Loucy (cell line): Measurements from ENCODE around the gene SLC5A3.

Source experiments
- H2AFZ ChIP-seq: fragments of 200-600 bp; sonication (generic); 2 replicates; pipeline ENCODE4 v1.6.0; 2016; ENCODE audit warnings: antibody characterized with exemption, mild to moderate bottlenecking, low read length, moderate library complexity
- H3F3A ChIP-seq: fragments of 200-600 bp; 2 replicates; pipeline ENCODE4 v1.6.0; 2016; ENCODE audit warnings: antibody characterized with exemption, low read depth, mild to moderate bottlenecking
- H3K27me3 ChIP-seq: fragments of 200-600 bp; sonication (generic); 2 replicates; pipeline ENCODE4 v1.6.1; 2014; ENCODE audit warnings: low read length, mild to moderate bottlenecking; ENCODE audit not compliant: insufficient read depth, poor library complexity, severe bottlenecking
- H3K36me3 ChIP-seq: fragments of 200-600 bp; sonication (generic); 2 replicates; pipeline ENCODE4 v1.6.1; 2016; ENCODE audit warnings: low read length; ENCODE audit not compliant: insufficient read depth
- H3K4me1 ChIP-seq: fragments of 200-600 bp; sonication (generic); 2 replicates; pipeline ENCODE4 v1.5.1; 2014; ENCODE audit warnings: low read length, mild to moderate bottlenecking; ENCODE audit not compliant: insufficient read depth, poor library complexity, severe bottlenecking
- H3K4me2 ChIP-seq: fragments of 200-600 bp; sonication (generic); 2 replicates; pipeline ENCODE4 v1.6.0; 2014; ENCODE audit warnings: antibody characterized with exemption, low read length, low read depth, mild to moderate bottlenecking; ENCODE audit not compliant: poor library complexity, severe bottlenecking
- H3K4me3 ChIP-seq: fragments of 200-600 bp; sonication (generic); 2 replicates; pipeline ENCODE4 v1.5.1; 2014; ENCODE audit warnings: low read length, mild to moderate bottlenecking, mixed read lengths; ENCODE audit not compliant: poor library complexity, severe bottlenecking
- H3K79me2 ChIP-seq: fragments of 200-600 bp; sonication (generic); 2 replicates; pipeline ENCODE4 v1.6.1; 2014; ENCODE audit warnings: low read length; ENCODE audit not compliant: insufficient read depth
- H3K9ac ChIP-seq: fragments of 200-600 bp; sonication (generic); 2 replicates; pipeline ENCODE4 v1.6.0; 2014; ENCODE audit warnings: mild to moderate bottlenecking, low read depth, low read length, moderate library complexity; ENCODE audit not compliant: poor library complexity, severe bottlenecking
- H3K9me2 ChIP-seq: fragments of 200-600 bp; sonication (generic); replicated peaks from 2 replicates; pipeline ENCODE4 v1.6.1; 2016; ENCODE audit warnings: low read depth, low read length, mixed read lengths
- H3K9me3 ChIP-seq: fragments of 200-600 bp; sonication (generic); 2 replicates; pipeline ENCODE4 v1.6.1; 2014; ENCODE audit warnings: mild to moderate bottlenecking, antibody characterized with exemption, low read length, low read depth; ENCODE audit not compliant: insufficient read depth
- H4K20me1 ChIP-seq: fragments of 200-600 bp; sonication (generic); 2 replicates; pipeline ENCODE4 v1.6.0; 2014; ENCODE audit warnings: antibody characterized with exemption, low read length, mild to moderate bottlenecking; ENCODE audit not compliant: insufficient read depth, poor library complexity, severe bottlenecking
- CTCF ChIP-seq: fragments of 200-600 bp; sonication (generic); conservative IDR thresholded peaks from 2 replicates; pipeline ENCODE4 v1.5.1; 2014; ENCODE audit warnings: mild to moderate bottlenecking, antibody characterized with exemption, low read length
- EZH2phosphoT487 ChIP-seq: fragments of 200-600 bp; IDR thresholded peaks from 2 replicates; pipeline ENCODE4 v1.6.1; 2018; ENCODE audit warnings: antibody characterized with exemption, mild to moderate bottlenecking, moderate library complexity, borderline replicate concordance

The SLC5A3 gene

GRCh38 chr21:34097442-34097841, 24.1 kb downstream of the SLC5A3 start:
- no peak overlapping the region for H3K4me2 ChIP-seq
- H4K20me1 ChIP-seq = peaks cover 94% of the 10 kb centered on the region
- H3K79me2 ChIP-seq = peaks cover 100% of the 10 kb centered on the region
- peaks cover 56% of the 10 kb centered on the region; the same call in 1 of the 2 replicates for H3K36me3 ChIP-seq
- H2AFZ ChIP-seq = no peak overlapping the region
- H3F3A ChIP-seq = no peaks in the 10 kb centered on the region
- H3K9me2 ChIP-seq = no peaks in the 10 kb centered on the region
- H3K9ac ChIP-seq = no peak overlapping the region
- no peaks in the 10 kb centered on the region for H3K27me3 ChIP-seq
- no peak overlapping the region for H3K4me3 ChIP-seq
- peaks cover 10% of the 10 kb centered on the region for H3K4me1 ChIP-seq
- no peak for TF ChIP-seq CTCF
- TF ChIP-seq EZH2phosphoT487 = no peak
- no peaks in the 10 kb centered on the region for H3K9me3 ChIP-seq

- Histone ChIP-seq H3K27me3 (no peaks in the 10 kb centered on the region), H3K4me1 (no peaks in the 10 kb centered on the region), H4K20me1 (peaks cover 87% of the 10 kb centered on the region), H3K9me2 (no peaks in the 10 kb centered on the region), H3K4me2 (no peak overlapping the region), H3K9ac (no peak overlapping the region), H3K36me3 (peaks cover 52% of the 10 kb centered on the region; the same call in 1 of the 2 replicates), H3K9me3 (no peaks in the 10 kb centered on the region), H2AFZ (no peak overlapping the region), H3K79me2 (peaks cover 100% of the 10 kb centered on the region), H3K4me3 (no peak overlapping the region), H3F3A (no peaks in the 10 kb centered on the region)
- no peak for TF ChIP-seq CTCF
- no peak for TF ChIP-seq EZH2phosphoT487
Measured at GRCh38 chr21:34100337-34100736, 27.0 kb downstream of the SLC5A3 start.

GRCh38 chr21:34100790-34101189, 27.4 kb downstream of the SLC5A3 start:
- Histone ChIP-seq H3K4me1 (no peaks in the 10 kb centered on the region), H3F3A (no peaks in the 10 kb centered on the region), H3K9me2 (no peaks in the 10 kb centered on the region), H3K4me3 (no peak overlapping the region), H3K4me2 (no peak overlapping the region), H3K9ac (no peak overlapping the region), H3K9me3 (no peaks in the 10 kb centered on the region), H4K20me1 (peaks cover 83% of the 10 kb centered on the region), H3K27me3 (no peaks in the 10 kb centered on the region), H3K36me3 (peaks cover 48% of the 10 kb centered on the region; the same call in 1 of the 2 replicates), H3K79me2 (peaks cover 100% of the 10 kb centered on the region), H2AFZ (no peak overlapping the region)
- TF ChIP-seq CTCF (no peak), EZH2phosphoT487 (no peak)
